Astrocyte (in vitro differentiated cells and primary cell): ENCODE results near the gene RALGAPA1.

Experiments
- EZH2 ChIP-seq: IDR thresholded peaks from 2 replicates; pipeline ENCODE4 v1.6.1; 2012; ENCODE audit warnings: mild to moderate bottlenecking, low read length, inconsistent platforms; ENCODE audit not compliant: insufficient read depth
- TF ChIP-seq, protein P1 (sequence below): IDR thresholded peaks from 2 replicates; pipeline ENCODE4 v1.5.1; 2011; ENCODE audit warnings: low read depth, mild to moderate bottlenecking, inconsistent platforms, low read length, moderate library complexity; ENCODE audit not compliant: insufficient read depth

DNA sequence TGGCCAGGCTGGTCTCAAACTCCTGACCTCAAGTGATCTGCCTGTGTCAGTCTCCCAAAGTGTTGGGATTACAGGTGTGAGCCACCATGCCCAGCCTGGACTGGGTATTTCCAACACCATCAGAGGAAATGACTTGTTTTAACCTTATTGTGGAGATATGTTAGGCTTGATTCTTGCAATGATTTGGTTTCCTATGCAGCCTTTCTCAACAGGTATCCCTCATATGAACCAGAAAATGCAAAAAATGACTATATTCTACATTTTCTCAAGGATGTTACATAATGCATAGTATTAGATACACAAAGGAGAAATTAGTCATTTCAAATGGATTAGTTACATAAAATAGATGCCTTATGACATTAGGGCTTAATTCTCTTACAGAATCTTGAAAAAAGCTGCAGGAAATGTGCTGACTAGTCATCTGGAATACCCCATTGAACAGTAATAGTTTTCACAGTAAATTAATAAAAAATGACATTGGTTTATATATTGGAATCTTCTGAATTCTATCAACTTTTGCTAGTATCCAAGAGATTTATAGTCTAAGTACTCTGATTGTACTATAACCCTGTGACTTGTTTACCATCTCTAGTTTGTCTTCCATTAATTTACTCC is 142.6 kb downstream of the RALGAPA1 start:
- TF ChIP-seq EZH2, result no peak
- TF ChIP-seq, protein P1, sequence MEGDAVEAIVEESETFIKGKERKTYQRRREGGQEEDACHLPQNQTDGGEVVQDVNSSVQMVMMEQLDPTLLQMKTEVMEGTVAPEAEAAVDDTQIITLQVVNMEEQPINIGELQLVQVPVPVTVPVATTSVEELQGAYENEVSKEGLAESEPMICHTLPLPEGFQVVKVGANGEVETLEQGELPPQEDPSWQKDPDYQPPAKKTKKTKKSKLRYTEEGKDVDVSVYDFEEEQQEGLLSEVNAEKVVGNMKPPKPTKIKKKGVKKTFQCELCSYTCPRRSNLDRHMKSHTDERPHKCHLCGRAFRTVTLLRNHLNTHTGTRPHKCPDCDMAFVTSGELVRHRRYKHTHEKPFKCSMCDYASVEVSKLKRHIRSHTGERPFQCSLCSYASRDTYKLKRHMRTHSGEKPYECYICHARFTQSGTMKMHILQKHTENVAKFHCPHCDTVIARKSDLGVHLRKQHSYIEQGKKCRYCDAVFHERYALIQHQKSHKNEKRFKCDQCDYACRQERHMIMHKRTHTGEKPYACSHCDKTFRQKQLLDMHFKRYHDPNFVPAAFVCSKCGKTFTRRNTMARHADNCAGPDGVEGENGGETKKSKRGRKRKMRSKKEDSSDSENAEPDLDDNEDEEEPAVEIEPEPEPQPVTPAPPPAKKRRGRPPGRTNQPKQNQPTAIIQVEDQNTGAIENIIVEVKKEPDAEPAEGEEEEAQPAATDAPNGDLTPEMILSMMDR, result no peak
